WTC11 (cell line): ENCODE data around the gene NSF. TPM values are rescaled to one million over a fixed set of nuclear protein-coding genes. Genes with fewer than 3 reads are reported as not detected.

Source experiments
- ATAC-seq: fragments of 200-7000 bp; cut with Tn5 transposase; 2 replicates; pipeline ENCODE4 v1.10.0; 2021; ENCODE audit warnings: mild to moderate bottlenecking, moderate library complexity
- CTCF ChIA-PET: fragments of 300-600 bp; sonication (Branson Sonifier 250); formaldehyde crosslinking; loops from one replicate; lab custom pipeline; 2021; ENCODE audit warnings: antibody characterized with exemption; lab: Charles Lee
- POLR2A ChIA-PET: fragments of 350-600 bp; sonication (Branson Sonifier 250); formaldehyde crosslinking; loops from one replicate; lab custom pipeline; 2021; ENCODE audit warnings: antibody characterized with exemption; lab: Charles Lee
- DNase-seq: peaks from one replicate; pipeline ENCODE4 v3.0.0; 2021; ENCODE audit warnings: low spot score
- H3K27ac Mint-ChIP-seq: 2 replicates; pipeline ENCODE4 v1.8.0; 2021; ENCODE audit warnings: mixed read lengths
- H3K27me3 Mint-ChIP-seq: 2 replicates; pipeline ENCODE4 v1.8.0; 2021; ENCODE audit warnings: low read depth, mild to moderate bottlenecking, moderate library complexity, mixed read lengths
- H3K36me3 Mint-ChIP-seq: 2 replicates; pipeline ENCODE4 v1.8.0; 2021; ENCODE audit warnings: mixed read lengths
- H3K4me1 Mint-ChIP-seq: 2 replicates; pipeline ENCODE4 v1.8.0; 2022; ENCODE audit warnings: mixed read lengths
- H3K4me3 Mint-ChIP-seq: 2 replicates; pipeline ENCODE4 v1.8.0; 2021; ENCODE audit warnings: mild to moderate bottlenecking, moderate library complexity, mixed read lengths
- H3K9me3 Mint-ChIP-seq: 2 replicates; pipeline ENCODE4 v1.8.0; 2021; ENCODE audit warnings: mixed read lengths
- ATF1 ChIP-seq: sonication (generic); formaldehyde crosslinking; IDR thresholded peaks from 2 replicates; pipeline ENCODE4 v1.8.1; 2023; ENCODE audit warnings: mild to moderate bottlenecking, moderate library complexity, missing genetic modification reagents
- ATF2 ChIP-seq: sonication (generic); formaldehyde crosslinking; IDR thresholded peaks from 2 replicates; pipeline ENCODE4 v1.8.1; 2022; ENCODE audit warnings: low read depth, missing genetic modification reagents, borderline replicate concordance
- ATF3 ChIP-seq: sonication (generic); formaldehyde crosslinking; conservative IDR thresholded peaks from 2 replicates; pipeline ENCODE4 v1.8.1; 2022; ENCODE audit warnings: mild to moderate bottlenecking, missing genetic modification reagents
- ATF6 ChIP-seq: sonication (generic); formaldehyde crosslinking; IDR thresholded peaks from 2 replicates; pipeline ENCODE4 v1.8.1; 2023; ENCODE audit warnings: mild to moderate bottlenecking, missing genetic modification reagents
- CBFB ChIP-seq: sonication (generic); formaldehyde crosslinking; IDR thresholded peaks from 2 replicates; pipeline ENCODE4 v1.8.1; 2022; ENCODE audit warnings: mild to moderate bottlenecking, low read depth, missing genetic modification reagents
- CDX4 ChIP-seq: fragments of 250-450 bp; sonication (Bioruptor Pico); IDR thresholded peaks from 2 replicates; pipeline ENCODE4 v1.9.0; 2021; ENCODE audit warnings: moderate library complexity, mild to moderate bottlenecking, inconsistent platforms, borderline replicate concordance
- E2F4 ChIP-seq: sonication (generic); formaldehyde crosslinking; IDR thresholded peaks from 2 replicates; pipeline ENCODE4 v1.8.1; 2022; ENCODE audit warnings: low read depth, mild to moderate bottlenecking, moderate library complexity, missing genetic modification reagents, borderline replicate concordance
- ELF4 ChIP-seq: sonication (generic); formaldehyde crosslinking; IDR thresholded peaks from 2 replicates; pipeline ENCODE4 v1.8.1; 2022; ENCODE audit warnings: low read depth, mild to moderate bottlenecking, moderate library complexity, missing genetic modification reagents
- EMX1 ChIP-seq: fragments of 250-450 bp; sonication (Bioruptor Pico); IDR thresholded peaks from 2 replicates; pipeline ENCODE4 v1.8.0; 2021; ENCODE audit warnings: mild to moderate bottlenecking
- ETV6 ChIP-seq: sonication (generic); formaldehyde crosslinking; IDR thresholded peaks from 2 replicates; pipeline ENCODE4 v1.8.1; 2022; ENCODE audit warnings: mild to moderate bottlenecking, missing genetic modification reagents
- FOXP4 ChIP-seq: sonication (generic); formaldehyde crosslinking; IDR thresholded peaks from 2 replicates; pipeline ENCODE4 v1.8.0; 2022; ENCODE audit warnings: mild to moderate bottlenecking, missing genetic modification reagents
- GRHL2 ChIP-seq: fragments of 250-450 bp; sonication (Bioruptor Pico); IDR thresholded peaks from 2 replicates; pipeline ENCODE4 v1.8.0; 2022; ENCODE audit warnings: mild to moderate bottlenecking, moderate library complexity; ENCODE audit not compliant: insufficient replicate concordance, severe bottlenecking
- JAZF1 ChIP-seq: fragments of 250-450 bp; sonication (Bioruptor Pico); IDR thresholded peaks from 2 replicates; pipeline ENCODE4 v1.9.0; 2021; ENCODE audit warnings: moderate library complexity, mild to moderate bottlenecking, inconsistent platforms
- JUN ChIP-seq: sonication (generic); formaldehyde crosslinking; IDR thresholded peaks from 2 replicates; pipeline ENCODE4 v1.8.0; 2023; ENCODE audit warnings: mild to moderate bottlenecking, missing genetic modification reagents
- MYBL2 ChIP-seq: sonication (generic); formaldehyde crosslinking; IDR thresholded peaks from 2 replicates; pipeline ENCODE4 v1.8.1; 2023; ENCODE audit warnings: mild to moderate bottlenecking, moderate library complexity, missing genetic modification reagents
- NFE2L1 ChIP-seq: sonication (generic); formaldehyde crosslinking; IDR thresholded peaks from 2 replicates; pipeline ENCODE4 v1.8.1; 2023; ENCODE audit warnings: missing genetic modification reagents
- NR2C2 ChIP-seq: sonication (generic); formaldehyde crosslinking; IDR thresholded peaks from 2 replicates; pipeline ENCODE4 v1.8.0; 2022; ENCODE audit warnings: mild to moderate bottlenecking, missing genetic modification reagents
- SOX15 ChIP-seq: fragments of 250-450 bp; sonication (Bioruptor Pico); IDR thresholded peaks from 2 replicates; pipeline ENCODE4 v1.9.0; 2021; ENCODE audit warnings: mild to moderate bottlenecking
- STAT6 ChIP-seq: sonication (generic); formaldehyde crosslinking; conservative IDR thresholded peaks from 2 replicates; pipeline ENCODE4 v1.8.1; 2023; ENCODE audit warnings: mild to moderate bottlenecking, low read depth, missing genetic modification reagents, moderate library complexity
- ZNF121 ChIP-seq: sonication (generic); formaldehyde crosslinking; IDR thresholded peaks from 2 replicates; pipeline ENCODE4 v1.8.0; 2023; ENCODE audit warnings: missing genetic modification reagents
- ZNF317 ChIP-seq: sonication (generic); formaldehyde crosslinking; IDR thresholded peaks from 2 replicates; pipeline ENCODE4 v1.8.1; 2023; ENCODE audit warnings: low read depth, mild to moderate bottlenecking, moderate library complexity, missing genetic modification reagents, borderline replicate concordance
- total RNA-seq: library from RNA; stranded (reverse); gene quantifications from 3 replicates; pipeline ENCODE4 v1.2.3, GENCODE V29; 2021

The NSF gene
- total RNA-seq, 1 experiment from 2014 or later: 23.0 TPM

- Mint-ChIP-seq H3K27ac (no peak overlapping the region), H3K9me3 (peaks cover 7% of the 10 kb centered on the region), H3K4me3 (no peak overlapping the region), H3K36me3 (peaks cover 14% of the 10 kb centered on the region), H3K27me3 (no peaks in the 10 kb centered on the region), H3K4me1 (peaks cover 7% of the 10 kb centered on the region)
- DNase-seq (no peak), ATAC-seq (no peak; the same call in 1 of the 2 replicates)
- no peak for TF ChIP-seq GRHL2 (CRISPR knock-in tag)
- no peak for TF ChIP-seq MYBL2 (CRISPR knock-in tag)
- no peak for TF ChIP-seq ATF1 (CRISPR knock-in tag)
- TF ChIP-seq EMX1 (CRISPR knock-in tag): no peak
- no peak for TF ChIP-seq ZNF121 (CRISPR knock-in tag)
- TF ChIP-seq ATF2 (CRISPR knock-in tag): no peak
- TF ChIP-seq ZNF317 (CRISPR knock-in tag): no peak
- no peak for TF ChIP-seq CBFB (CRISPR knock-in tag)
- ChIA-PET POLR2A (no interaction called here), CTCF (interaction anchor here (1.3 kb wide), 1 partner anchor 17 kb away, joined by 3 read pairs; no protein-coding TSS in a partner anchor)
Measured at GRCh38 chr17:46803544-46803943, 213.1 kb downstream of the NSF start.

GRCh38 chr17:46805771-46806170 lies 215.3 kb downstream of the NSF start:
- Mint-ChIP-seq H3K36me3 (peaks cover 11% of the 10 kb centered on the region), H3K4me1 (peaks cover 24% of the 10 kb centered on the region), H3K27me3 (no peaks in the 10 kb centered on the region; the same call in 1 of the 2 replicates), H3K4me3 (no peak overlapping the region), H3K9me3 (peaks cover 7% of the 10 kb centered on the region), H3K27ac (no peak overlapping the region)
- DNase-seq: no peak
- TF ChIP-seq ETV6 (CRISPR knock-in tag) (no peak), CDX4 (CRISPR knock-in tag) (no peak), JAZF1 (CRISPR knock-in tag) (no peak), NFE2L1 (CRISPR knock-in tag) (no peak), NR2C2 (no peak), ATF6 (CRISPR knock-in tag) (no peak), ATF3 (CRISPR knock-in tag) (no peak), SOX15 (no peak), ELF4 (CRISPR knock-in tag) (no peak), STAT6 (CRISPR knock-in tag) (no peak), JUN (no peak), FOXP4 (CRISPR knock-in tag) (no peak), E2F4 (CRISPR knock-in tag) (no peak)
- POLR2A ChIA-PET: interaction anchor here (0.7 kb wide), 2 partner anchors 9 to 88 kb away, joined by 3 to 4 read pairs; no protein-coding TSS in a partner anchor
- no peak for ATAC-seq
- CTCF ChIA-PET: interaction anchor here (1.6 kb wide), 1 partner anchor 17 kb away, joined by 4 read pairs; no protein-coding TSS in a partner anchor
